ENCODE results near the gene PPT2.
"Not testable (repeated sequence)": the region's sequence is repeated elsewhere in the genome, so short reads cannot be mapped to it uniquely, and the experiment has no call there.

PPT2 gene

GRCh38 chr6:32191696-32192607 lies 38.0 kb downstream of the PPT2 start:
- Histone ChIP-seq H3K4me3 (ENCODE audit: low read depth, low read length) (no peak overlapping the region), H3K27me3 (no peaks in the 10 kb centered on the region), H3K4me1 (peaks cover 2% of the 10 kb centered on the region; the same call in 1 of the 2 replicates), H3K9me3 (no peaks in the 10 kb centered on the region), H3K36me3 (peaks cover 11% of the 10 kb centered on the region)
- TF ChIP-seq CTCF (IDR thresholded peaks at IDR 0.05; ENCODE audit: low read depth, low read length) = no peak
- no peak for DNase-seq

- TF ChIP-seq CTCF (IDR thresholded peaks at IDR 0.05; ENCODE audit: low read depth, low read length) = no peak
- Histone ChIP-seq H3K4me3 (ENCODE audit: low read depth, low read length) (no peak within 1 kb of the TSS), H3K4me1 (peaks cover 2% of the 10 kb centered on the region; the same call in 1 of the 2 replicates), H3K27me3 (no peaks in the 10 kb centered on the region), H3K9me3 (no peaks in the 10 kb centered on the region), H3K36me3 (peaks cover 4% of the 10 kb centered on the region)
- DNase-seq = no peak
Observed at GRCh38 chr6:32192608-32193039, 38.7 kb downstream of the PPT2 start, which contains the start of gene GPSM3. Gene GPSM3, minus strand, starts transcription at chr6:32192643. Its CDS starts 130 bp downstream, at chr6:32192513.

- H3K36me3 ChIP-seq; H3K9me3 ChIP-seq; DNase-seq; H3K27me3 ChIP-seq; H3K4me1 ChIP-seq; H3K4me3 ChIP-seq (ENCODE audit: low read depth, low read length): not testable (repeated sequence)
Observed at GRCh38 chr6:32193096-32193495, 39.2 kb downstream of the PPT2 start.

GRCh38 chr6:32194388-32194787 lies 40.4 kb downstream of the PPT2 start:
- no peaks in the 10 kb centered on the region for H3K9me3 ChIP-seq
- no peaks in the 10 kb centered on the region for H3K36me3 ChIP-seq
- H3K27me3 ChIP-seq = no peaks in the 10 kb centered on the region
- no peak overlapping the region for H3K4me3 ChIP-seq (ENCODE audit: low read depth, low read length)
- no peak for DNase-seq
- TF ChIP-seq CTCF (IDR thresholded peaks at IDR 0.05; ENCODE audit: low read depth, low read length) = no peak
- H3K4me1 ChIP-seq = peaks cover 2% of the 10 kb centered on the region; the same call in 1 of the 2 replicates

GRCh38 chr6:32194825-32195651 lies 41.1 kb downstream of the PPT2 start:
- peaks cover 2% of the 10 kb centered on the region; the same call in 1 of the 2 replicates for H3K4me1 ChIP-seq
- no peak for DNase-seq
- H3K4me3 ChIP-seq (ENCODE audit: low read depth, low read length) = peak overlapping the region; percentile 52
- peak; percentile 63 for TF ChIP-seq CTCF (IDR thresholded peaks at IDR 0.05; ENCODE audit: low read depth, low read length)
- no peaks in the 10 kb centered on the region for H3K36me3 ChIP-seq
- H3K27me3 ChIP-seq = no peaks in the 10 kb centered on the region
- H3K9me3 ChIP-seq = no peaks in the 10 kb centered on the region

DNA sequence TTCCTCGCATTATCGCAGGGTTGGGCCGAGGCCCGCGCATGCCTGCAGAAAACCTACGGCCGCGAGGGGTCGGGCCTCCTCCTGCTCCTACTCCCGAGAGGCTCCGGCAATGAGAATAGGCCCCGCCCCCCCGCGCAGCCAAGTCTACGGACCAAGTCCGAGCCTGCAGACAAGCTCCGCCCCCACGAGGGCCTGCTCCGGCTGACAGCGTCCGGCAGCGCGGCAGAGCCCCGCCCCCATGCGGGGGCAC lies 41.6 kb downstream of the PPT2 start:
- Histone ChIP-seq H3K4me1 (peaks cover 2% of the 10 kb centered on the region; the same call in 1 of the 2 replicates), H3K4me3 (ENCODE audit: low read depth, low read length) (peak overlapping the region; percentile 52), H3K9me3 (no peaks in the 10 kb centered on the region), H3K27me3 (no peaks in the 10 kb centered on the region), H3K36me3 (no peaks in the 10 kb centered on the region)
- TF ChIP-seq CTCF (IDR thresholded peaks at IDR 0.05; ENCODE audit: low read depth, low read length) = peak; percentile 40; the same call in 1 of the 2 replicates
- DNase-seq = peak; percentile 100

All from BE2C (cell line).